Measurements from ENCODE around the gene MRPL37. TPM values are rescaled to one million over a fixed set of nuclear protein-coding genes. Genes with fewer than 3 reads are reported as not detected.

MRPL37 gene
- total RNA-seq, 4 donors from 2014 or later, result 91.6 to 141 (median 121) TPM

- Histone ChIP-seq H3K4me3 (no peak overlapping the region), H3K36me3 (no peaks in the 10 kb centered on the region), H3K27ac (no peak overlapping the region), H3K9me3 (no peaks in the 10 kb centered on the region), H3K4me1 (peaks cover 4% of the 10 kb centered on the region in 2 donors), H3K27me3 (no peaks in the 10 kb centered on the region)
- in situ Hi-C loops (cut with MboI; ENCODE audit: low sequenced_read_pairs in 4 of 4), result loop anchor here in 3 of 4 donors (25.0 kb wide), 1 partner anchor 228 kb away; no protein-coding TSS in a partner anchor
- ATAC-seq (no peak), DNase-seq (no peak)
- intact Hi-C loops (cut with DNase I; ENCODE audit: low total_unique reads), result no loop called here
- TF ChIP-seq CTCF (IDR thresholded peaks at IDR 0.05 in 4 of 5, conservative IDR thresholded peaks at IDR 0.05 in 1 of 5) (no peak), POLR2A (IDR thresholded peaks at IDR 0.05) (no peak)
Measured at GRCh38 chr1:54259546-54260140, 59.7 kb downstream of the MRPL37 start.

- no peak for ATAC-seq
Measured at GRCh38 chr1:54260810-54261209, 60.8 kb downstream of the MRPL37 start.

GRCh38 chr1:54262244-54262643, 62.3 kb downstream of the MRPL37 start:
- Histone ChIP-seq H3K36me3 (no peaks in the 10 kb centered on the region), H3K9me3 (no peaks in the 10 kb centered on the region), H3K27ac (no peak overlapping the region), H3K4me1 (peaks cover 4 to 9% of the 10 kb centered on the region in 2 donors), H3K27me3 (no peaks in the 10 kb centered on the region), H3K4me3 (no peak overlapping the region)
- TF ChIP-seq CTCF (IDR thresholded peaks at IDR 0.05 in 4 of 5, conservative IDR thresholded peaks at IDR 0.05 in 1 of 5) (no peak), POLR2A (IDR thresholded peaks at IDR 0.05) (no peak)
- DNase-seq, result no peak
- ATAC-seq, result no peak
- in situ Hi-C loops (cut with MboI; ENCODE audit: low sequenced_read_pairs in 4 of 4), result loop anchor here in 3 of 4 donors (25.0 kb wide), 1 partner anchor 225 kb away; no protein-coding TSS in a partner anchor
- intact Hi-C loops (cut with DNase I; ENCODE audit: low total_unique reads), result no loop called here

More at GRCh38 chr1:54260810-54261209, 60.8 kb downstream of the MRPL37 start:
- no peak overlapping the region for H3K27ac ChIP-seq
- DNase-seq, result no peak
- H3K9me3 ChIP-seq, result no peaks in the 10 kb centered on the region
- TF ChIP-seq CTCF (IDR thresholded peaks at IDR 0.05 in 4 of 5, conservative IDR thresholded peaks at IDR 0.05 in 1 of 5) (no peak), POLR2A (IDR thresholded peaks at IDR 0.05) (no peak)
- in situ Hi-C loops (cut with MboI; ENCODE audit: low sequenced_read_pairs in 4 of 4) (loop anchor here in 3 of 4 donors (25.0 kb wide), 1 partner anchor 226 kb away; no protein-coding TSS in a partner anchor), intact Hi-C loops (cut with DNase I; ENCODE audit: low total_unique reads) (no loop called here)
- H3K27me3 ChIP-seq, result no peaks in the 10 kb centered on the region
- no peak overlapping the region for H3K4me3 ChIP-seq
- peaks cover 4% of the 10 kb centered on the region in 2 donors for H3K4me1 ChIP-seq
- no peaks in the 10 kb centered on the region for H3K36me3 ChIP-seq

- TF ChIP-seq POLR2A (IDR thresholded peaks at IDR 0.05) (no peak), CTCF (IDR thresholded peaks at IDR 0.05 in 4 of 5, conservative IDR thresholded peaks at IDR 0.05 in 1 of 5) (no peak)
- Histone ChIP-seq H3K4me3 (no peak overlapping the region), H3K36me3 (no peaks in the 10 kb centered on the region), H3K9me3 (no peaks in the 10 kb centered on the region), H3K27me3 (no peaks in the 10 kb centered on the region), H3K4me1 (peaks cover 9 to 15% of the 10 kb centered on the region in 2 donors), H3K27ac (no peak overlapping the region)
- ATAC-seq (no peak), DNase-seq (no peak)
- intact Hi-C loops (cut with DNase I; ENCODE audit: low total_unique reads), result no loop called here
- in situ Hi-C loops (cut with MboI; ENCODE audit: low sequenced_read_pairs in 4 of 4), result loop anchor here in 3 of 4 donors (25.0 kb wide), 1 partner anchor 224 kb away; no protein-coding TSS in a partner anchor
Measured at GRCh38 chr1:54263601-54264226, 63.7 kb downstream of the MRPL37 start.

All from gastrocnemius medialis (tissue), 4 donors.